ENCODE measurements around the gene ADGRG7.

The ADGRG7 gene

GRCh38 chr3:100702082-100702979 is 92.9 kb downstream of the ADGRG7 start:
- no peak for DNase-seq

GRCh38 chr3:100702980-100703345 is 93.6 kb downstream of the ADGRG7 start:
- DNase-seq = no peak

GRCh38 chr3:100703865-100704264 is 94.5 kb downstream of the ADGRG7 start:
- no peak for DNase-seq

- no peak for DNase-seq
Measured at GRCh38 chr3:100706365-100706764, 97.0 kb downstream of the ADGRG7 start.

- DNase-seq = no peak
Measured at GRCh38 chr3:100708644-100708988, 99.2 kb downstream of the ADGRG7 start.

- DNase-seq = peak; percentile 99
Measured at GRCh38 chr3:100708989-100709841, 99.8 kb downstream of the ADGRG7 start, which contains the start of gene TFG. Gene TFG (plus strand): TSS chr3:100709494. CDS start chr3:100713686, 4,192 bp downstream.

GRCh38 chr3:100709842-100710260 is 100.5 kb downstream of the ADGRG7 start:
- peak; percentile 59 for DNase-seq

- peak; percentile 88 for DNase-seq
Measured at GRCh38 chr3:100710261-100710968, 101.0 kb downstream of the ADGRG7 start.

GRCh38 chr3:100715176-100715575 is 105.8 kb downstream of the ADGRG7 start:
- DNase-seq = no peak

- no peak for DNase-seq
Measured at GRCh38 chr3:100717063-100717462, 107.7 kb downstream of the ADGRG7 start.

- no peak for DNase-seq
Measured at GRCh38 chr3:100717637-100718487, 108.5 kb downstream of the ADGRG7 start.

- DNase-seq = no peak
Measured at GRCh38 chr3:100719136-100719535, 109.7 kb downstream of the ADGRG7 start.

- DNase-seq = no peak
Measured at GRCh38 chr3:100720426-100720825, 111.0 kb downstream of the ADGRG7 start.

GRCh38 chr3:100725935-100726513 is 116.6 kb downstream of the ADGRG7 start:
- no peak for DNase-seq

GRCh38 chr3:100726706-100727105 is 117.3 kb downstream of the ADGRG7 start:
- DNase-seq = no peak

GRCh38 chr3:100730524-100730923 is 121.1 kb downstream of the ADGRG7 start:
- DNase-seq = no peak

GRCh38 chr3:100732435-100732834 is 123.0 kb downstream of the ADGRG7 start:
- DNase-seq = no peak

GRCh38 chr3:100737334-100737733 is 127.9 kb downstream of the ADGRG7 start:
- DNase-seq = peak; percentile 64

GRCh38 chr3:100740207-100740606 is 130.8 kb downstream of the ADGRG7 start:
- no peak for DNase-seq

- DNase-seq = no peak
Measured at GRCh38 chr3:100743535-100743934, 134.1 kb downstream of the ADGRG7 start.

GRCh38 chr3:100744671-100745070 is 135.3 kb downstream of the ADGRG7 start:
- DNase-seq = no peak
